K562 (cell line): ENCODE measurements around the gene SERPIND1.
A peak's percentile ranks its signal among the peaks of the same experiment; 100 is the strongest.

ENCODE experiments used
- CTBP1 ChIP-seq: fragments of 450-650 bp; IDR thresholded peaks from 2 replicates; pipeline ENCODE4 v1.6.1; 2016; ENCODE audit warnings: borderline replicate concordance
- CTCF ChIP-seq, 3 experiments: IDR thresholded peaks in 2 of 3; conservative IDR thresholded peaks in 1 of 3; 2 replicates each; pipeline ENCODE4 v1.5.1; 2011 to 2012; ENCODE audit warnings: low read length in 3 of 3, mild to moderate bottlenecking in 3 of 3, control low read depth in 2 of 3, improper control_type of control experiment in 1 of 3, inconsistent platforms in 1 of 3, low read depth in 1 of 3, mixed read lengths in 1 of 3, moderate library complexity in 1 of 3; ENCODE audit not compliant: insufficient read depth in 2 of 3
- FOXJ3 ChIP-seq: sonication (generic); formaldehyde crosslinking; IDR thresholded peaks from 2 replicates; pipeline ENCODE4 v1.4.0; 2020; ENCODE audit warnings: mild to moderate bottlenecking, missing genetic modification reagents
- HDGF ChIP-seq: fragments of 450-650 bp; IDR thresholded peaks from 2 replicates; pipeline ENCODE4 v1.6.1; 2016
- SAP30 ChIP-seq: fragments of 200-600 bp; sonication (generic); IDR thresholded peaks from 2 replicates; pipeline ENCODE4 v1.6.1; 2012; ENCODE audit warnings: borderline replicate concordance, low read depth, mild to moderate bottlenecking, moderate library complexity, low read length, control low read depth, inconsistent platforms; ENCODE audit not compliant: insufficient read depth, poor library complexity, severe bottlenecking
- SPI1 ChIP-seq: IDR thresholded peaks from 2 replicates; pipeline ENCODE4 v1.6.1; 2011; ENCODE audit warnings: low read depth, low read length, control low read depth, borderline replicate concordance
- ZBED1 ChIP-seq: IDR thresholded peaks from 2 replicates; pipeline ENCODE4 v1.6.1; 2014
- TF ChIP-seq, protein P1 (sequence below), 2 experiments: fragments of 450-650 bp in 1 of 2; IDR thresholded peaks; 2 replicates each; pipeline ENCODE4 v1.6.1; 2011 to 2017; ENCODE audit warnings: low read depth in 2 of 2, antibody characterized with exemption in 1 of 2, borderline replicate concordance in 1 of 2, low read length in 1 of 2, mild to moderate bottlenecking in 1 of 2, mixed read lengths in 1 of 2; ENCODE audit not compliant: control insufficient read depth in 1 of 2

- TF ChIP-seq SPI1 (no peak), CTCF (IDR thresholded peaks at IDR 0.05 in 2 of 3, conservative IDR thresholded peaks at IDR 0.05 in 1 of 3; ENCODE audit: insufficient read depth in 2 of 3, low read depth in 1 of 3, low read length in 3 of 3) (peak in 2 of 3 experiments; percentile 6 to 40; a peak in 2 of 6 replicates), FOXJ3 (CRISPR knock-in tag) (no peak), CTBP1 (no peak), ZBED1 (0 out of 2 replicates have a peak, but pooled peaks have one; percentile 6), HDGF (no peak), SAP30 (no peak)
- TF ChIP-seq, protein P1, sequence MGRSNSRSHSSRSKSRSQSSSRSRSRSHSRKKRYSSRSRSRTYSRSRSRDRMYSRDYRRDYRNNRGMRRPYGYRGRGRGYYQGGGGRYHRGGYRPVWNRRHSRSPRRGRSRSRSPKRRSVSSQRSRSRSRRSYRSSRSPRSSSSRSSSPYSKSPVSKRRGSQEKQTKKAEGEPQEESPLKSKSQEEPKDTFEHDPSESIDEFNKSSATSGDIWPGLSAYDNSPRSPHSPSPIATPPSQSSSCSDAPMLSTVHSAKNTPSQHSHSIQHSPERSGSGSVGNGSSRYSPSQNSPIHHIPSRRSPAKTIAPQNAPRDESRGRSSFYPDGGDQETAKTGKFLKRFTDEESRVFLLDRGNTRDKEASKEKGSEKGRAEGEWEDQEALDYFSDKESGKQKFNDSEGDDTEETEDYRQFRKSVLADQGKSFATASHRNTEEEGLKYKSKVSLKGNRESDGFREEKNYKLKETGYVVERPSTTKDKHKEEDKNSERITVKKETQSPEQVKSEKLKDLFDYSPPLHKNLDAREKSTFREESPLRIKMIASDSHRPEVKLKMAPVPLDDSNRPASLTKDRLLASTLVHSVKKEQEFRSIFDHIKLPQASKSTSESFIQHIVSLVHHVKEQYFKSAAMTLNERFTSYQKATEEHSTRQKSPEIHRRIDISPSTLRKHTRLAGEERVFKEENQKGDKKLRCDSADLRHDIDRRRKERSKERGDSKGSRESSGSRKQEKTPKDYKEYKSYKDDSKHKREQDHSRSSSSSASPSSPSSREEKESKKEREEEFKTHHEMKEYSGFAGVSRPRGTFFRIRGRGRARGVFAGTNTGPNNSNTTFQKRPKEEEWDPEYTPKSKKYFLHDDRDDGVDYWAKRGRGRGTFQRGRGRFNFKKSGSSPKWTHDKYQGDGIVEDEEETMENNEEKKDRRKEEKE (IDR thresholded peaks at IDR 0.05; ENCODE audit: borderline replicate concordance in 1 of 2, control insufficient read depth in 1 of 2, low read depth in 2 of 2, low read length in 1 of 2), result no peak
These were observed 44.7 kb upstream of the SERPIND1 start for GRCh38 chr22:20729194-20729593.
